PC-9 (cell line): ENCODE measurements around the gene RASD2.

Experiments used
- EZH2 ChIP-seq: fragments of 200-600 bp; sonication (generic); IDR thresholded peaks from 2 replicates; pipeline ENCODE4 v1.8.0; 2017; ENCODE audit warnings: antibody characterized with exemption, low read depth
- TF ChIP-seq, protein P1 (sequence below): fragments of 200-600 bp; sonication (generic); conservative IDR thresholded peaks from 2 replicates; pipeline ENCODE4 v1.6.1; 2017; ENCODE audit warnings: mixed run types, antibody characterized with exemption, mild to moderate bottlenecking, moderate library complexity

DNA sequence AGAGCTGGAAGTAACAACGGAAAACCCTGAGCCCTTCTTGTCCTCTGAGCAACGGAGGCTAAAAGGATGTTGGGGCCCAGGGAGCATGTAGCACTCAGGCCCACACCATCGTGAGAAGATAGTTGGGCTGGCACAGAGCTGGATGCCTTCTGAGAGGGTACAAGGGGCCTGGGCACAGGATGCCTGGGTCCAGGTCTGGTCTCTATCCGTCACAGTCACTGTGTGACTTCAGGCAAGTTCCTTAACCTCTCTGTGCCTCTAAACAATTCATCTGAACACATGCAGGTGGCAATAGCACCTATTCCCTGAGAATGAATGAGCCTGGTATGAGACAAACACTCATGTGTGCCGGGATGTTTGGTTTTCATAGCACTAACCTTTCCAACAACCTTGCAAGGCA, 47.3 kb downstream of the RASD2 start:
- TF ChIP-seq, protein P1, sequence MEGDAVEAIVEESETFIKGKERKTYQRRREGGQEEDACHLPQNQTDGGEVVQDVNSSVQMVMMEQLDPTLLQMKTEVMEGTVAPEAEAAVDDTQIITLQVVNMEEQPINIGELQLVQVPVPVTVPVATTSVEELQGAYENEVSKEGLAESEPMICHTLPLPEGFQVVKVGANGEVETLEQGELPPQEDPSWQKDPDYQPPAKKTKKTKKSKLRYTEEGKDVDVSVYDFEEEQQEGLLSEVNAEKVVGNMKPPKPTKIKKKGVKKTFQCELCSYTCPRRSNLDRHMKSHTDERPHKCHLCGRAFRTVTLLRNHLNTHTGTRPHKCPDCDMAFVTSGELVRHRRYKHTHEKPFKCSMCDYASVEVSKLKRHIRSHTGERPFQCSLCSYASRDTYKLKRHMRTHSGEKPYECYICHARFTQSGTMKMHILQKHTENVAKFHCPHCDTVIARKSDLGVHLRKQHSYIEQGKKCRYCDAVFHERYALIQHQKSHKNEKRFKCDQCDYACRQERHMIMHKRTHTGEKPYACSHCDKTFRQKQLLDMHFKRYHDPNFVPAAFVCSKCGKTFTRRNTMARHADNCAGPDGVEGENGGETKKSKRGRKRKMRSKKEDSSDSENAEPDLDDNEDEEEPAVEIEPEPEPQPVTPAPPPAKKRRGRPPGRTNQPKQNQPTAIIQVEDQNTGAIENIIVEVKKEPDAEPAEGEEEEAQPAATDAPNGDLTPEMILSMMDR, result no peak
- TF ChIP-seq EZH2, result no peak
